T-helper 17 cell (primary cell): ENCODE data around the gene IL1RAPL2. TPM values are rescaled to one million over a fixed set of nuclear protein-coding genes. Genes with fewer than 3 reads are reported as not detected.

Source experiments
- ATAC-seq: fragments of 150-1000 bp; cut with Tn5 transposase; 2 replicates; pipeline ENCODE4 v1.10.0; 2021; ENCODE audit warnings: mild to moderate bottlenecking, moderate library complexity
- DNase-seq, 3 donors: peaks; one replicate each; pipeline versions ENCODE4 v3.0.0 to v3.0.0-alpha.2; 2020 to 2021
- H3K9me3 ChIP-seq: one replicate; pipeline ENCODE4 v1.7.0; 2013; ENCODE audit warnings: low read length, mild to moderate bottlenecking; ENCODE audit not compliant: control insufficient read depth, poor library complexity, severe bottlenecking
- H3K27ac Mint-ChIP-seq: one replicate; pipeline ENCODE4 v1.8.0; 2022; ENCODE audit warnings: mild to moderate bottlenecking, moderate library complexity, mixed read lengths
- H3K27me3 Mint-ChIP-seq: one replicate; pipeline ENCODE4 v1.8.0; 2022; ENCODE audit warnings: mixed read lengths
- H3K36me3 Mint-ChIP-seq: one replicate; pipeline ENCODE4 v1.8.0; 2022; ENCODE audit warnings: low read depth, mixed read lengths
- H3K4me1 Mint-ChIP-seq: one replicate; pipeline ENCODE4 v1.8.0; 2022; ENCODE audit warnings: mild to moderate bottlenecking, mixed read lengths
- H3K4me3 Mint-ChIP-seq: one replicate; pipeline ENCODE4 v1.8.0; 2022; ENCODE audit warnings: mild to moderate bottlenecking, moderate library complexity, mixed read lengths
- total RNA-seq, 4 donors: library from RNA in 2 of 4; stranded (reverse) in 2 of 4; gene quantifications; one replicate each; pipeline ENCODE4 v1.2.3 and lab custom pipeline; 2022 to 2026

The IL1RAPL2 gene
- total RNA-seq, 2 donors from 2014 or later, result not detected

DNA sequence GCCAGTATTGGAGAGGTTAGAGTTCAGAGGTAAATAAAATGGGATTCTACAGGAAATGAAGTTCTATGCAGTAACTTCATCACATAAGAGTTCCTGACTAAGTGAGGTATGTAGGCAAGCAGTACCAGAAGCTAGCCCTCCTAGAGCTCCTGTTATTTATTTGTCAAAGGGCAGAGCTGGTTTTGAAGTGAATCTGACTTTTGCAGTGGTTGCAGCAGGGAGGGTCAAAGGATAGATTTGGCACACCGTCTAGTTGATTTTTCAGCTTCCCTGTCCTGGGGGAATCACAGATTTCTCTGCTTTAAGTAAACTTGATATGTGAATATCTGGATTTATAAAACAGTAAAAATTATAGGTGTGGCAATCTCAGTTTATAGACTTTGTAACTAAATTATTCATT, 130.7 kb downstream of the IL1RAPL2 start:
- Mint-ChIP-seq H3K4me3 (no peak overlapping the region), H3K27me3 (no peaks in the 10 kb centered on the region), H3K4me1 (no peaks in the 10 kb centered on the region), H3K27ac (no peak overlapping the region), H3K36me3 (no peaks in the 10 kb centered on the region)
- ATAC-seq, result no peak
- H3K9me3 ChIP-seq, result no peaks in the 10 kb centered on the region
- no peak for DNase-seq

DNA sequence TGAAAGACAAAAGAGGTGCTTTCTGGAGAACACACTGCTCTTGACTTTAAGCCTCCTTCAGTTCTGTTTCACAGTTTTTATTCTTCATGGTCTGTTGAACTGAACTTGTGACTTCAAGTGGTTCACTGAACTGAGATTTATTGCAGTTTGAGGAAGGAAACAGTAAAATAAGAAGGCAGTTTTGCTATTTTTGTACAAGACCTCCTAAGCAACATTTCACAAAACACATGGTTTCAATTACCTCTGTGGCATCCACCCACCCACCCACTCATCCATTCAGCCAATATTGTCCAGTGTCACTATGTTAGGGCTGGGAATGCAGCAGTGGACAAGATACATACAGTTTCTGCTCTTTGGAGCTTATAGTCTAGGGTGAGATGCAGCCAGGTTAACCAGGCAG, 131.3 kb downstream of the IL1RAPL2 start:
- DNase-seq (no peak), ATAC-seq (no peak)
- no peaks in the 10 kb centered on the region for H3K9me3 ChIP-seq
- H3K4me1 Mint-ChIP-seq, result no peaks in the 10 kb centered on the region
- no peak overlapping the region for H3K27ac Mint-ChIP-seq
- no peaks in the 10 kb centered on the region for H3K27me3 Mint-ChIP-seq
- no peaks in the 10 kb centered on the region for H3K36me3 Mint-ChIP-seq
- H3K4me3 Mint-ChIP-seq, result no peak overlapping the region

GRCh38 chrX:104707042-104707441, 141.0 kb downstream of the IL1RAPL2 start:
- Mint-ChIP-seq H3K27me3 (no peaks in the 10 kb centered on the region), H3K36me3 (no peaks in the 10 kb centered on the region), H3K4me3 (no peak overlapping the region), H3K27ac (no peak overlapping the region), H3K4me1 (no peaks in the 10 kb centered on the region)
- ATAC-seq, result no peak
- DNase-seq, result no peak
- H3K9me3 ChIP-seq, result no peaks in the 10 kb centered on the region

DNA sequence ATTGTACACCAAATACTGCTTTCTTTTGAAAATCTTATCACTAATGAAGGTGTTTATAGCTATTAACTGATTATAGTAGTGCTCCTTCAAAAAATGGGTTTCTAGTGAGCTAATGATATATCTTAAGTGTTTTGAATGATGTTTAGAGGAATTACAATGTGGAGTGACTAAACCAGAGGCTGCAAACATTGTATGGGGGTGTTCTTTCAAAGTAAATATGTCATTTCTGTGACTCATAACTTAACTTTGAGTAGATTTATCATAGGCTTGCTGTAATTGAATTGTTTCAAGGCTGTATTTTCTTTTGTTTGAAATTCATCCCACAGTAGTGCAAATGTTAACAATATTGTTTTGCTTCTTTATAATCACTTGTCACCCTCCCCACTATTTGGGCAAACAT, 141.6 kb downstream of the IL1RAPL2 start:
- Mint-ChIP-seq H3K36me3 (no peaks in the 10 kb centered on the region), H3K4me3 (no peak overlapping the region), H3K27ac (no peak overlapping the region), H3K27me3 (no peaks in the 10 kb centered on the region), H3K4me1 (no peaks in the 10 kb centered on the region)
- no peak for DNase-seq
- H3K9me3 ChIP-seq, result no peaks in the 10 kb centered on the region
- ATAC-seq, result no peak

DNA sequence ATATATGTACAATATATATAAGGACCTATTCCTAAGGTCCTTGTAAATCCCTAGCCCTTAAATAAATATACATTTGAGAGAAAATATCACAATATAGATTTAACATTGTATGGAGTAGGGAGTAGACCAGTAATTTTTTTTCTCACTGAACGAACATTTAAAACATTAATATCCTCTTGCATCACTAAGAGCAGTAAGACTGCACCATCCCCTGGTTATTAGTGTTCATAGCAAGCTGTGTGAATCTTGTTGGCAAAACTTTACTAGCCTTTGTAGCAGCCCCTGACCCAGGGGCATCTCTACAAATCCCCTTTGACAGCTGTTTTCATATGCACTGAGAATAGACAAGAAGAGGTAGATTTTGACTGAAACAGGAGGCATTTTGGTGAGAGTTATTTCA, 146.5 kb downstream of the IL1RAPL2 start:
- Mint-ChIP-seq H3K27me3 (no peaks in the 10 kb centered on the region), H3K4me1 (no peaks in the 10 kb centered on the region), H3K36me3 (no peaks in the 10 kb centered on the region), H3K27ac (no peak overlapping the region), H3K4me3 (no peak overlapping the region)
- ATAC-seq, result no peak
- DNase-seq, result no peak
- H3K9me3 ChIP-seq, result no peaks in the 10 kb centered on the region

DNA sequence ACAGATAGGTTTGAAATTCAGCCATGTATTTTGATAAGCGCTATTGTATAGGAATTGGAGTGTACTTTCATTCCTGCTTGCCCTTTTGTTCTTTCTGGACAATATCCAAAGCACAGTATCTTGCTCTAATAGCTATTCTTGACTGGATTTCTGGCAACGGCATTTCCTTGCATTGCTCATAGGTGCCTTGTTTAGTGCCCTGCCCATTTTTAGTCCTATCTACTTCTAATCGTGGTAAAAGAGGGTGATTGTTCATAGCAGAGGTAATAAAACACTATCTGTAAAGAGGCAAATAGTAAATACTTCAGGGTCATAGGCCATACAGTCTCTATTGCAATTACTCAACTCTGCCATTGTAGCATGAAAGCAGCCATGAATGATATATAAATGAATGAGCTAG, 155.9 kb downstream of the IL1RAPL2 start:
- H3K4me3 Mint-ChIP-seq, result no peak overlapping the region
- H3K27me3 Mint-ChIP-seq, result no peaks in the 10 kb centered on the region
- no peak for DNase-seq
- no peaks in the 10 kb centered on the region for H3K4me1 Mint-ChIP-seq
- no peaks in the 10 kb centered on the region for H3K36me3 Mint-ChIP-seq
- no peak overlapping the region for H3K27ac Mint-ChIP-seq
- no peak for ATAC-seq
- H3K9me3 ChIP-seq, result no peaks in the 10 kb centered on the region

GRCh38 chrX:104728456-104728855, 162.5 kb downstream of the IL1RAPL2 start:
- ATAC-seq (no peak), DNase-seq (no peak)
- H3K27me3 Mint-ChIP-seq, result no peaks in the 10 kb centered on the region
- H3K36me3 Mint-ChIP-seq, result no peaks in the 10 kb centered on the region
- H3K9me3 ChIP-seq, result no peaks in the 10 kb centered on the region
- H3K4me1 Mint-ChIP-seq, result no peaks in the 10 kb centered on the region
- H3K4me3 Mint-ChIP-seq, result no peak overlapping the region
- H3K27ac Mint-ChIP-seq, result no peak overlapping the region

- H3K27me3 Mint-ChIP-seq, result no peaks in the 10 kb centered on the region
- ATAC-seq, result no peak
- no peak for DNase-seq
- H3K27ac Mint-ChIP-seq, result no peak overlapping the region
- H3K36me3 Mint-ChIP-seq, result no peaks in the 10 kb centered on the region
- H3K4me1 Mint-ChIP-seq, result no peaks in the 10 kb centered on the region
- no peaks in the 10 kb centered on the region for H3K9me3 ChIP-seq
- no peak overlapping the region for H3K4me3 Mint-ChIP-seq
Observed at GRCh38 chrX:104742355-104742754, 176.4 kb downstream of the IL1RAPL2 start.

DNA sequence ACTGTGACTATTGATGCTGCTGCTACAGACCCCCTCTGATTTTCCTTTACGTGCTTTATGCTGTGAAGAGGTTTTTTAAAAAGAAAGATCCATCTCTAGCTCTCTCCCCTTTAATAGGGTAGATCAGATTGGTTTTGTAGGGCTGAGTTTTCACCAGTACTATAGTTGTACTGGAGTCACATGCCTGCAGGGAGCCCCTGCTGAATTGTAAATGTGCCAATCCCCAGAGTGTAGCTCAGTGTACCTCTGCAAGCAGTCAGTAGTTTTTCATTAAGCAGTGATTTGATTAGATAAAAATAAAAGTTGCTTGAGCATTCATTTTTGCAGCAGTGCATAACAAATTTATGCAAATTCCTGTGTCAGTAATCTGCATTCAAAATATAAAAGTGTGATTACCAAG, 179.2 kb downstream of the IL1RAPL2 start:
- Mint-ChIP-seq H3K4me3 (no peak overlapping the region), H3K27ac (no peak overlapping the region)

GRCh38 chrX:104749951-104750610, 184.1 kb downstream of the IL1RAPL2 start:
- H3K27ac Mint-ChIP-seq, result no peak overlapping the region
- no peaks in the 10 kb centered on the region for H3K9me3 ChIP-seq
- no peak overlapping the region for H3K4me3 Mint-ChIP-seq
- no peaks in the 10 kb centered on the region for H3K36me3 Mint-ChIP-seq
- no peak for DNase-seq
- no peak for ATAC-seq
- no peaks in the 10 kb centered on the region for H3K27me3 Mint-ChIP-seq
- H3K4me1 Mint-ChIP-seq, result no peaks in the 10 kb centered on the region

More for the DNA sequence above, 179.2 kb downstream of the IL1RAPL2 start:
- Mint-ChIP-seq H3K4me1 (no peaks in the 10 kb centered on the region), H3K36me3 (no peaks in the 10 kb centered on the region), H3K27me3 (no peaks in the 10 kb centered on the region)
- ATAC-seq (no peak), DNase-seq (no peak)
- H3K9me3 ChIP-seq, result no peaks in the 10 kb centered on the region

- Mint-ChIP-seq H3K27me3 (no peaks in the 10 kb centered on the region), H3K4me1 (no peaks in the 10 kb centered on the region), H3K4me3 (no peak overlapping the region), H3K27ac (no peak overlapping the region), H3K36me3 (no peaks in the 10 kb centered on the region)
- no peak for DNase-seq
- peaks cover 2% of the 10 kb centered on the region for H3K9me3 ChIP-seq
- no peak for ATAC-seq
Observed at GRCh38 chrX:104762641-104763040, 196.6 kb downstream of the IL1RAPL2 start.

DNA sequence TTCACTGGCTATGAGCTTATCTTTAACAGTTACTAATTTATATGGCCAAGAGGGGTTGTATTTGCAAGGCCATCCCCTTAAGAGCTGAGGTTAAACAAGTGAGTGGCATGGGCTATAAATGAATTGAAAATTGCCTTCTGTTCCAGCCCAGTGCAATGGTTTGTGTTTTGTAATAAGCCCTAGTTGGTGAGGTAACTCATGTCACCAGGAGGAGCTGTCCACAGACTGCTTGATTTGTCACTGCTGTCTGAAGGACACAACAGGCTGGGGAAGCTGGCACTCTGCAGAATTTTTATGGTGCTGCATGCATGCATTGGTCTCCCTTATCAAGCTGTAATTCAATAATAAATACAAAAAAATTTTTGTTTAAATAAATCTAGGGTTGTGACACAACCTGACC, 223.8 kb downstream of the IL1RAPL2 start:
- no peak overlapping the region for H3K27ac Mint-ChIP-seq
- H3K9me3 ChIP-seq, result no peaks in the 10 kb centered on the region
- DNase-seq (no peak), ATAC-seq (no peak)
- no peaks in the 10 kb centered on the region for H3K36me3 Mint-ChIP-seq
- H3K27me3 Mint-ChIP-seq, result no peaks in the 10 kb centered on the region
- no peaks in the 10 kb centered on the region for H3K4me1 Mint-ChIP-seq
- no peak overlapping the region for H3K4me3 Mint-ChIP-seq

DNA sequence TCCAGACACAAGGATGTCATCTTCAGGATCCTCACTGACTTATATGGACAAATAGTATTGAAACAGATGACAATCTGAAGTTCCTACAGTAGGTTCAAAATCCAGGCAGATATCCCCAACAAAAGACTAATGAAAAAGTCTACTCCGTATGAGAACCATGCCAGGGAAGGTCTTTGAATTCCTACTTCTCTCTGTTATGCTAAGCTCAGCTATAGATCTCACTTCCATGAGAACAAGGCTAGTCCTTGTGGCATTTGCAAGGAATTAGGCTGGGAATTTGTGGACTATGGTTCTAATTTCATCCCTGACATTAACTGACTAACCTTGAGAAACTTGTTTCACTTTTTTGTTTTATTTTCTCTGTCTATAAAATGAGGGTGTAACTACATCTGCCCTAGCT, 229.8 kb downstream of the IL1RAPL2 start:
- Mint-ChIP-seq H3K4me3 (no peak overlapping the region), H3K27ac (no peak overlapping the region), H3K36me3 (no peaks in the 10 kb centered on the region), H3K27me3 (no peaks in the 10 kb centered on the region), H3K4me1 (no peaks in the 10 kb centered on the region)
- H3K9me3 ChIP-seq, result no peaks in the 10 kb centered on the region
- no peak for ATAC-seq
- no peak for DNase-seq

DNA sequence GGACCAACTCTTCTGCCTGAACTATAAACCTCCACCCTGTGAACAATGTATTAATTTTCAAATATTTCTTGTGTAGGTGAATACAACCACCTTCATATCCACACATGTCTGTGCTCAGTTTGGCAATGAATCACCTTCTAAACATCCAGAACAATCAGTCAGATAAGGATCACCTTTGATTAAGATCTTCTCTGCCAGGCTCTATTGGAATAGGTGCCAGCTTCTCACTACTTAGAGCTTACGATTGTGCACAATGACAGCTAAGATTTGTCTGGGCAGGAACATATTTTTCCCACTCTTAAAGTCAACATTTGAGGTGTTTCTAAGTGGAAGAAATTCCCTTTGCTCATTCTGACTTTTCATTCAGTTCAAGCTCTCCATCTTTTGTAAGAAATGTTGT, 237.2 kb downstream of the IL1RAPL2 start:
- no peak overlapping the region for H3K27ac Mint-ChIP-seq
- no peaks in the 10 kb centered on the region for H3K4me1 Mint-ChIP-seq
- no peaks in the 10 kb centered on the region for H3K36me3 Mint-ChIP-seq
- DNase-seq (no peak), ATAC-seq (no peak)
- no peaks in the 10 kb centered on the region for H3K27me3 Mint-ChIP-seq
- H3K4me3 Mint-ChIP-seq, result no peak overlapping the region
- no peaks in the 10 kb centered on the region for H3K9me3 ChIP-seq
